CD4-positive, alpha-beta T cell (primary cell): ENCODE results near the gene MYL3. TPM values are rescaled to one million over a fixed set of nuclear protein-coding genes. Genes with fewer than 3 reads are reported as not detected.

Source experiments
- ATAC-seq: fragments of 200-7000 bp; cut with Tn5 transposase; one replicate; pipeline ENCODE4 v1.10.0; 2022; ENCODE audit warnings: mild to moderate bottlenecking; ENCODE audit not compliant: poor library complexity
- CTCF ChIA-PET: fragments of 350-600 bp; sonication (Branson Sonifier 250); formaldehyde crosslinking; loops from one replicate; lab custom pipeline; 2021; ENCODE audit warnings: antibody characterized with exemption, inconsistent platforms; lab: Charles Lee
- POLR2A ChIA-PET: fragments of 350-600 bp; sonication (Branson Sonifier 250); formaldehyde crosslinking; loops from one replicate; lab custom pipeline; 2021; ENCODE audit warnings: antibody characterized with exemption, inconsistent platforms; lab: Charles Lee
- DNase-seq, 14 experiments: peaks; one replicate each; pipeline ENCODE4 v3.0.0-alpha.2; 2013 to 2020; ENCODE audit warnings: mixed read lengths in 2 of 14
- H3K27ac ChIP-seq, 2 donors: one replicate each; pipeline versions ENCODE4 v1.5.1 to v1.7.0; 2013; ENCODE audit warnings: low read length in 2 of 2, low read depth in 1 of 2, mild to moderate bottlenecking in 1 of 2
- H3K27me3 ChIP-seq, 2 experiments: 1 replicate in 1 of 2; 2 replicates in 1 of 2; pipeline versions ENCODE4 v1.6.1 to v1.7.0; 2013; ENCODE audit warnings: low read length in 2 of 2, control low read depth in 1 of 2, mild to moderate bottlenecking in 1 of 2, moderate library complexity in 1 of 2; ENCODE audit not compliant: insufficient read depth in 2 of 2, control insufficient read depth in 1 of 2
- H3K36me3 ChIP-seq: one replicate; pipeline ENCODE4 v1.6.1; 2013; ENCODE audit warnings: low read length, control low read depth; ENCODE audit not compliant: insufficient read depth
- H3K4me1 ChIP-seq: one replicate; pipeline ENCODE4 v1.6.1; 2013; ENCODE audit warnings: low read length, control low read depth; ENCODE audit not compliant: insufficient read depth
- H3K4me3 ChIP-seq: one replicate; pipeline ENCODE4 v1.5.1; 2013; ENCODE audit warnings: mild to moderate bottlenecking, low read length, moderate library complexity
- H3K9me3 ChIP-seq, 2 experiments: 1 replicate in 1 of 2; 2 replicates in 1 of 2; pipeline versions ENCODE4 v1.6.1 to v1.7.0; 2013; ENCODE audit warnings: low read length in 2 of 2, mild to moderate bottlenecking in 2 of 2, control low read depth in 1 of 2, moderate library complexity in 1 of 2; ENCODE audit not compliant: control insufficient read depth in 1 of 2, insufficient read depth in 1 of 2
- H3K27ac Mint-ChIP-seq: one replicate; pipeline ENCODE4 v1.8.0; 2020; ENCODE audit warnings: mixed read lengths
- H3K27me3 Mint-ChIP-seq: one replicate; pipeline ENCODE4 v1.8.0; 2021; ENCODE audit warnings: mixed read lengths
- H3K36me3 Mint-ChIP-seq: one replicate; pipeline ENCODE4 v1.8.0; 2021; ENCODE audit warnings: low read depth, mixed read lengths
- H3K4me1 Mint-ChIP-seq: one replicate; pipeline ENCODE4 v1.8.0; 2021; ENCODE audit warnings: low read depth, mixed read lengths
- H3K4me3 Mint-ChIP-seq: one replicate; pipeline ENCODE4 v1.8.0; 2020; ENCODE audit warnings: mild to moderate bottlenecking, mixed read lengths
- H3K9me3 Mint-ChIP-seq: one replicate; pipeline ENCODE4 v1.8.0; 2020; ENCODE audit warnings: mixed read lengths
- CTCF ChIP-seq: fragments of 200-600 bp; IDR thresholded peaks from one replicate; pipeline ENCODE4 v1.8.0; 2022; ENCODE audit warnings: antibody characterized with exemption, mild to moderate bottlenecking
- intact Hi-C, 2 experiments: fragments of 100-400 bp; cut with DNase I in 1 of 2; cut with micrococcal nuclease in 1 of 2; formaldehyde crosslinking; loops; one replicate each; pipeline versions ENCODE4 v1.15.1 to v1.9.0; 2023 to 2025; cut with DNase I, micrococcal nuclease
- total RNA-seq, 174 experiments: library from RNA in 2 of 174; stranded (reverse) in 2 of 174; gene quantifications; one replicate each; pipeline ENCODE4 v1.2.3 and lab custom pipeline; 2021 to 2026

Gene MYL3
- total RNA-seq, 2 experiments from 2014 or later, result not detected

GRCh38 chr3:46845397-46845859 is 17.8 kb downstream of the MYL3 start:
- ChIA-PET CTCF (interaction anchor here (1.0 to 1.4 kb wide), 2 partner anchors 23 to 64 kb away, joined by 3 to 4 read pairs; no protein-coding TSS in a partner anchor), POLR2A (interaction anchor here (1.0 to 1.4 kb wide), 2 partner anchors 32 to 152 kb away, joined by 3 to 4 read pairs; partner anchors contain the start of gene ALS2CL)
- ATAC-seq (no peak), DNase-seq (peak in 1 of 14 experiments; percentile 12)
- no peaks in the 10 kb centered on the region for H3K36me3 ChIP-seq
- peaks cover 12% of the 10 kb centered on the region for H3K36me3 Mint-ChIP-seq
- H3K27ac ChIP-seq, result no peak overlapping the region
- H3K4me1 ChIP-seq, result peaks cover 21% of the 10 kb centered on the region
- peaks cover 4 to 13% of the 10 kb centered on the region in 2 experiments for H3K9me3 ChIP-seq
- H3K4me3 Mint-ChIP-seq, result peak overlapping the region; percentile 85
- no peak for TF ChIP-seq CTCF
- intact Hi-C loops, result no loop called here
- no peaks in the 10 kb centered on the region for H3K27me3 Mint-ChIP-seq
- H3K4me1 Mint-ChIP-seq, result peaks cover 8% of the 10 kb centered on the region
- peak overlapping the region; percentile 70 for H3K4me3 ChIP-seq
- no peaks in the 10 kb centered on the region for H3K27me3 ChIP-seq
- no peak overlapping the region for H3K27ac Mint-ChIP-seq
- H3K9me3 Mint-ChIP-seq, result peaks cover 10% of the 10 kb centered on the region

DNA sequence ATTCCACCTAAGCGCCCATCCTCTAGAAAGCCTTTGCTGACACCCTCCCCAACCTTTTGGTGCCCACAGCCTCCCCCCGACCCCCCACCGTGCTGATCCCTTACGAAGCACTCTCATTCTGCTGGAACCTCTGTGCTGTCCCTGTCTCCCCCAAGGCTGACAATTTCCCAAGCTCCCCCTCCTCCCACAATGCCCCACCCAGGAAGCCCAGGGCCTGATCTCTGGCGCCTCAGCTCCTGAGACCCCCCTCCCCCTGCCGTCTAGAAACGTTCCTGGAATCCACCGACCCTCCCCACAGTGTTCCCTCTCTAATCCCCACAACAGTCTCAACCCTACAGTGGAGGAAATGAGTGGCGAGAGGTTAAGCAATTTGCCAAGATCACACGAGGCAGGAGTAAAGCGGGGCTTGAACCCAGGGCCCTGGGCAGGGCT is 18.3 kb downstream of the MYL3 start:
- Mint-ChIP-seq H3K36me3 (peaks cover 14% of the 10 kb centered on the region), H3K4me3 (peak overlapping the region; percentile 85), H3K9me3 (peaks cover 12% of the 10 kb centered on the region), H3K27me3 (no peaks in the 10 kb centered on the region), H3K4me1 (peaks cover 8% of the 10 kb centered on the region), H3K27ac (no peak overlapping the region)
- H3K4me1 ChIP-seq, result peaks cover 21% of the 10 kb centered on the region
- no peak for TF ChIP-seq CTCF
- H3K4me3 ChIP-seq, result peak overlapping the region; percentile 70
- DNase-seq, result peak in 1 of 14 experiments; percentile 14
- intact Hi-C loops, result no loop called here
- CTCF ChIA-PET, result interaction anchor here (1.4 kb wide), 1 partner anchor 64 kb away, joined by 4 read pairs; no protein-coding TSS in a partner anchor
- H3K27ac ChIP-seq, result no peak overlapping the region
- H3K27me3 ChIP-seq, result no peaks in the 10 kb centered on the region
- H3K9me3 ChIP-seq, result peaks cover 9 to 19% of the 10 kb centered on the region in 2 experiments
- ATAC-seq, result no peak
- no peaks in the 10 kb centered on the region for H3K36me3 ChIP-seq
- POLR2A ChIA-PET, result interaction anchor here (1.4 kb wide), 1 partner anchor 31 kb away, joined by 4 read pairs; no protein-coding TSS in a partner anchor

- no peak for ATAC-seq
- Mint-ChIP-seq H3K4me1 (peaks cover 8% of the 10 kb centered on the region), H3K27ac (no peak overlapping the region), H3K27me3 (no peaks in the 10 kb centered on the region), H3K9me3 (peaks cover 12% of the 10 kb centered on the region), H3K4me3 (peak overlapping the region; percentile 75), H3K36me3 (peaks cover 15% of the 10 kb centered on the region)
- ChIA-PET POLR2A (no interaction called here), CTCF (no interaction called here)
- no peaks in the 10 kb centered on the region for H3K27me3 ChIP-seq
- no peak for TF ChIP-seq CTCF
- no peaks in the 10 kb centered on the region for H3K36me3 ChIP-seq
- H3K4me3 ChIP-seq, result no peak overlapping the region
- H3K9me3 ChIP-seq, result peaks cover 14 to 20% of the 10 kb centered on the region in 2 experiments
- intact Hi-C loops, result no loop called here
- H3K27ac ChIP-seq, result no peak overlapping the region
- H3K4me1 ChIP-seq, result peaks cover 21% of the 10 kb centered on the region
- no peak for DNase-seq
These were observed 18.8 kb downstream of the MYL3 start for GRCh38 chr3:46844397-46844796.
